GM21526 (cell line): ENCODE measurements around the gene CSE1L.
"Not testable (repeated sequence)": the region's sequence is repeated elsewhere in the genome, so short reads cannot be mapped to it uniquely, and the experiment has no call there.

ENCODE experiments used
- ATAC-seq: cut with Tn5 transposase; IDR thresholded peaks from one replicate; pipeline ENCODE4 v1.9.1; 2021; ENCODE audit warnings: moderate library complexity; ENCODE audit not compliant: unreplicated experiment, low FRiP score

Gene CSE1L

GRCh38 chr20:49063279-49063678 lies 17.2 kb downstream of the CSE1L start:
- ATAC-seq, result no peak

DNA sequence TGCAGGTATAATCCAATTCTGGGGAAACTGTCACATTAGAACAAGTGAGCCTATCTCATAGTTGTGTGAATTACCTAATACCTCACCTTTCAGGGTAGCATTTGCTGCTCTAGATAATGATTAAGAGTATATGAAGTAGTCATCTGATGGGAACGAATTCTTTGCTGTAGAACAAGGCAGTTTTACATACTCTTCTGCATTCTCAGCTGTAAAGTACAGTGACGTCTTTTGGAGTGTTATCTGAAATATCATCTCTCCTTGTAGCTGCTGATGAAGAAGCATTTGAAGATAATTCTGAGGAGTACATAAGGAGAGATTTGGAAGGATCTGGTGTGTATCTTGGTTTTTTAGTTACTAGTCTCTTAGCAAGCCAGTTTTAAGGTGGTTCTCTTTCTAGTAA lies 28.4 kb downstream of the CSE1L start:
- ATAC-seq, result no peak

- ATAC-seq, result no peak
Observed at GRCh38 chr20:49078310-49078709, 32.2 kb downstream of the CSE1L start.

DNA sequence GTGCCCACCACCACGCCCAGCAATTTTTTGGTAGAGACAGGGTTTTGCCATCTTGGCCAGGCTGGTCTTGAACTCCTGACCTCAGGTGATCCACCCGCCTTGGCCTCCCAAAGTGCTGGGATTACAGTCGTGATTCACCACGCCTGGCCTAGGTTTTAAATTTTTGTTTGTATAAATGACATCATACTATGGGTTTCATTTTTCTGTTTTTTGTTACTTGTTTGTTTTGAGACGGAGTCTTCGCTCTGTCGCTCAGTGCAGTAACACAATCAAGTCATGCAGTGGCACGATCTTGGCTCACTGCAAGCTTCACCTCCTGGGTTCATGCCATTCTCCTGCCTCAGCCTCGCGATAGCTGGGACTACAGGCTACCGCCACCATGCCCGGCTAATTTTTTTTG lies 36.2 kb downstream of the CSE1L start:
- not testable (repeated sequence) for ATAC-seq

DNA sequence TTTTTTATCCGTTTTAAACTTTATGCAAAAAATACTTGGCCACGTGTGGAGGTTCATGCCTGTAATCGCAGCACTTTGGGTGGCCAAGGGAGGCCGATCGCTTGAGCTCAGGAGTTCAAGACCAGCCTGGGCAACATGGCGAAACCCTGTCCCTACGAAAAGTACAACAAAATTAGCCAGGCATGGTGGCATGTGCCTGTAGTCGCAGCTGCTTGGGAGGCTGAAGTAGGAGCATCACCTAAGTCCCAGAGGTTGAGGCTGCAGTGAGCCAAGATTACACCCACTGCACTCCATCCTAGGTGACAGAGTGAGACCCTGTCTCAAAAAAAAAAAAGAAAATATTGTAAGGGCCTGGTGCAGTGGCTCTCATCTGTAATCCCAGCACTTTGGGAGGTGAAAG lies 45.0 kb downstream of the CSE1L start:
- no peak for ATAC-seq

DNA sequence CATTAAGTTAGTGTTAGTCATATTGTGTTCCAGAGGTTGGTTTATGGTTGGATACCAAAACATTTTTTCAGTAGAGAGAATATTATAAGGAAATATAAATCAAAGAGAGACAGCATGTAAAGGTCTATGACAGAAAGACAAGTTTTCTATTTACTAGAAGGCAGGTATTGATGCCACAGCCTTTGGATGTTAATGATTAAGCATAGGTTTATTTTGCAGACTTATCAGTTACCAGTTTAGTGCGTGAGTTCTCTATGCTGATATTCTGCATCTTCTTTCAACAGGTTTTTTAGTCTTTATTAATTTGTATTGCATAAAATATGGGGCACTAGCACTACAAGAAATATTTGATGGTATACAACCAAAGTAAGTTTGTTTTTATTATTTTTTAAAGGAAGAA lies 45.6 kb downstream of the CSE1L start:
- no peak for ATAC-seq

GRCh38 chr20:49096203-49096730 lies 50.2 kb downstream of the CSE1L start:
- ATAC-seq, result no peak

DNA sequence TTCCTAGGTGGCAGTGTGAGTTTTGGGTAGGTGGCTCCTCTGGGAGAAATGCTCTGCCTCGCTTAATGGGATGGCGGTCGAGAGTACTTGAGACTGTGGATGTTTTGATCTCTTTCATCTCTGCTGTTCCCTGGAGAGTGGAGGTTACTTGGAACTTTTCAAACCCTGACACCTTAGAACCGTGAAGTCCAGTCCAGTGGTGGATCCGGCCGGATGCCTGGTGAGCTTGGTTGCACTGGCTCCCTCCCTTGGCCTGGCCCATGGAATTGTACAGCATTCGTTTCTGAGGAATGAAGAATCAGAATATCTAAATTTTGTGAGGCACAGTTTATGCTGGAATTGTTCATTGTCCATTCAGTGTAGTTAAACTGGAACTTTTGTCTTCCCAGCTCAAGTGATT lies 51.0 kb downstream of the CSE1L start:
- no peak for ATAC-seq

- ATAC-seq, result no peak
Observed at GRCh38 chr20:49098136-49098535, 52.0 kb downstream of the CSE1L start.

GRCh38 chr20:49099011-49099410 lies 52.9 kb downstream of the CSE1L start:
- no peak for ATAC-seq

GRCh38 chr20:49100292-49100691 lies 54.2 kb downstream of the CSE1L start:
- not testable (repeated sequence) for ATAC-seq

GRCh38 chr20:49100972-49101371 lies 54.9 kb downstream of the CSE1L start:
- ATAC-seq, result no peak

GRCh38 chr20:49103019-49103418 lies 56.9 kb downstream of the CSE1L start:
- ATAC-seq, result no peak

DNA sequence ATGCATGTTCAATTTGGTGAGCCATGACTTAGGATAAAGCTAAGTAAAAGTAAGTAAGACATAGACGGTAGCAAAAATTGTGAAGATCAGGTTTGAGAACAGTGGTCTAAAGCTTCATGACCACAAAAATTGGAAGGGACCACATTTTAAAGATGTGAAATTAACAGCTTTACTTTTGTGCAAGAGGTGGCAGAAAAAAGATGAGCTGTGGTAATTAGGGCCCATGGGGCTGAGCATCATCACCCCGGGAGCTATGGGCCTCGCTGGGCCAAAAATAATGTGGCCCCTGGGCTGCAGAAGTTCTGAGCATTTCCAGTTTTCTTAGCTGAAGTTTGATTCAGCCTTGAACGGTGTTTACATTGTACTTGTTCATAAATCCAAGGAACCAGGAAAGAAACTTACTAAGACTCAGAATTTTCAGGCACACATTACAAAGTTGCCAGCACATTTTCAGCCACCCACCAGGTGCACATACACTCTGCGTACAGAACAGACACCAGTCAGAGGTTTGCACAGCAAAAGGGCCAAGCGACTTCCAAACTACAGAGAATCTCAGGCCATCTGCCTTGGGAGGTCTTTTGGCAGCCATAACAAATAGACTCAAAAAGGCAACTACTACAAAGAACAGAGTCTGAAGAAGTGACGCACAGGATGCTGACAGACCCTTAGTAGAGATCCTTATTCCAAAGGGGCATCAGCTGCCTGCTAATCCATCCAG lies 57.7 kb downstream of the CSE1L start:
- ATAC-seq, result no peak

GRCh38 chr20:49104365-49104648 lies 58.2 kb downstream of the CSE1L start:
- no peak for ATAC-seq

- not testable (repeated sequence) for ATAC-seq
Observed at GRCh38 chr20:49104979-49105547, 59.0 kb downstream of the CSE1L start.

DNA sequence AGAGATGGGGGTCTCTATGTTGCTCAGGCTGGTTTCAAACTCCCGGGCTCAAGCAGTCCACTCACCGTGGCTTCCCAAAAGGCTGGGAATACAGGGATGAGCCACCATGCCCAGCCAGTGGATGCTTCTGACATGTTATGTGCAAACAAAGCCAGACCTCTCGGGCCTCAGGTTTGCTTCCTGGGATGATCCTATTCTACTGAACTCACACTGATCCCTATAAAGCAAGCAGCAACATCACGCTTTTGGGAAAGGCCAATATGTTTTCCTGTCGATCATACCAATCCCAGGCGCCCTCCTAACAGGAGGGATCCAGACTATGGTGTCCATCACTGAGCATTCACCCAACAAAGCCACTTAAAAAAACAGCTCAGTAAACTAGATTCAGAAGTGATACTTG lies 60.2 kb downstream of the CSE1L start:
- no peak for ATAC-seq

DNA sequence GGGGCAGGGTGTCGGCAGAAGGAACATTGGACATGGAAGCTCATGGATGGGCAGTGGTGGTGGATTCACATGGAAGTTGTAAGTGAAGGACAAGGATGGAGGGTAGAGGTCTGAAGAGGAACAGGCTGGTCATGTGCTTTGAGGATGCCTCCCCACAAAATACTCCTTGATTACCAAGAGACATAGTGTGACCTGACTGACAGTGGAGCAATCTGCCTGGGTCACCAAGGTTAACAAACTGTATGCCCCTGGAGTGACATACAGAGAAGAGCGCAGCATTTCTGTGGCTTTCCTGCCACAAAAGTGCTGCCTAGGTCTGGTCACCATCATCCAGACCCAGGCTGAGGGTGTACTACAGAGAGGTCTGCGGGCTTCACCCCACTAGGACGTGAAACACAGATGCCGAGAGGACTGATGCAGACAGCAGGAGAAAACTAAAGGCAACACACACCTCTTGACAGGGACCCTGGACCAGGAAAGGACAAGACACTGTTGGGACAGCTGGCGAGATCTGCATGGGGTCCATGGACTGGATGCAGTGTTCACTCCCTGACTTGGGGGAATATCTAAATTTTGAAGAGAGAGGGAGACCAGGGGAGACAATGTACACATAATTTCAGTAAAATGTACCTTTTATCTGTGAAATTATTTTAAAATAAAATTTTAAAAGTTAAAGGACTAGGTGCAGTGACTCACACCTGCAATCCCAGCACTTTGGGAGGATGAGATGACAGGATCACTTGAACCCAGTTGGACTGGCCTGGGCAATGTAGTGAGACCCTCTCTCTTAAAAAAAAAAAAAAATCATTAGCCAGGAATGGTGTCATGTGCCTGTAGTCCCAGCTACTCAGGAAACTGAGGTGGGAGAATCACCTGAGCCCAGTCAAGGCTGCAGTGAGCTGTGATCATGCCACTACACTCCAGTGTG lies 64.9 kb downstream of the CSE1L start:
- ATAC-seq, result no peak

- no peak for ATAC-seq
Observed at GRCh38 chr20:49112596-49113274, 66.6 kb downstream of the CSE1L start.

GRCh38 chr20:49115564-49115963 lies 69.5 kb downstream of the CSE1L start:
- no peak for ATAC-seq

GRCh38 chr20:49118307-49118706 lies 72.2 kb downstream of the CSE1L start:
- ATAC-seq, result no peak
